ENCODE data around the gene CCT8. TPM values are rescaled to one million over a fixed set of nuclear protein-coding genes. Genes with fewer than 3 reads are reported as not detected.
A peak's percentile ranks its signal among the peaks of the same experiment; 100 is the strongest.

CCT8 gene
- total and polyA plus RNA-seq, 2 of the 4 experiments (the other 2 are of a cell fraction) = 172 to 192 TPM

DNA sequence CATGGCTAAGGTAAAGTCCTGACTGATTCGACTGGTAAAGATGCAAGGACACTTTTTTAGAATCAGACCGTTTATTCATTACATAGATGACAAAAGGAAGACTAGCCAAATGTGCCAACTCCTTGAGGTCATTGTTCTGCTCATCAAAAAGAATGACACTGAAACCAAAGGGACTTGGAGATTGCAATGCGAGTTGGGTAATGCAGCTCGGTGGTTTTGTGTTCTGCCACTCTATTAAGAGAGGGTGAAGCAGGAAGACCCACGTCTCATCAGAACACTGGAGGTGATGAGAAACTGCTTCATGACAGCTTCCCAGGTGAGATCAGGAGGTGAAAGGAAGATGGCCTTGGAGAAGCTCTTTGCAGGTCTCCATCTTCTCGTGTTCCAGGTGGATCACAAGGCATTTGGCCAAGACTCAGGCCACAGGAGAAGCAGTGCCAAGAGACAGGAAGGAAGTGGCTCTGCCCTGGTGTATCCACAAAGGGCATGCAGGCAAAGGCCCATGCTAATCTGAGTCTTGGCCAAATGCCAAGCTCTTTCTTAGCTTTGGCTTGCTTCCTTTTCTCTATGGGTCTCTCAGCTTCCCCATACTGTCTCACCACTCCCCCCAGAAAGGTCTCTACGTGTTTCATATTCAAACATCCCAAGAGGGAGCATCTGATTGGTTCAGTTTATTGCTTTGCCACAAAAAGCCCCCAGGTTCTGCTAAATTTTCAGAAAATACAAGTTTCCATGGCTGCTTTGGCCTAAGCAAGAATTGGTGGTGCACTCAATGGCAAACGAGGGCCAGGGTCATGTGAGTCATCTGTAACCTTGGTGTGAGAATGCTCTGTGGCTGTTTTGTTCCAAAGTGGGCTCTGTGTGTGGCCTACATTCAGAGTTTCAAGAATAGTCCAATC is 5.7 kb upstream of the CCT8 start:
- no peak overlapping the region for H3K18ac ChIP-seq (ENCODE audit: low read depth, low read length)
- no peaks in the 10 kb centered on the region for H4K20me1 ChIP-seq (ENCODE audit: insufficient read depth, low read length)
- H3K4me1 ChIP-seq (ENCODE audit: control insufficient read depth, insufficient read depth, low read length) = peaks cover 10% of the 10 kb centered on the region
- peak overlapping the region; percentile 37; the same call in 1 of the 2 replicates for H3K4ac ChIP-seq (ENCODE audit: low read depth, low read length)
- DNase-seq = no peak
- peak overlapping the region; percentile 73; the same call in 2 of the 3 replicates for H2BK15ac ChIP-seq (ENCODE audit: low read depth, low read length)
- H2BK20ac ChIP-seq (ENCODE audit: low read depth, low read length) = no peak overlapping the region; the same call in 1 of the 2 replicates
- no peak overlapping the region for H4K91ac ChIP-seq (ENCODE audit: insufficient read depth, low read depth, low read length)
- peaks cover 9% of the 10 kb centered on the region for H3K9me1 ChIP-seq (ENCODE audit: insufficient read depth, low read length)
- no peak overlapping the region for H3K4me3 ChIP-seq (ENCODE audit: insufficient read depth, low read depth, low read length)
- H3K9ac ChIP-seq (ENCODE audit: low read depth, low read length) = no peak overlapping the region
- peak overlapping the region; percentile 32 for H2AFZ ChIP-seq (replicated peaks; ENCODE audit: low read length, poor library complexity)
- WGBS, 2 experiments (ENCODE audit: extremely low coverage in 2 of 2, insufficient read length in 1 of 2) = no CpG with 5 or more reads among the region's 8 CpGs
- CTCF ChIA-PET = no interaction called here
- peak overlapping the region; percentile 23 for H2BK120ac ChIP-seq (ENCODE audit: low read depth, low read length)
- dilution Hi-C loops (cut with HindIII; ENCODE audit: low sequenced_read_pairs, unreplicated experiment) (no loop called here), intact Hi-C loops (cut with micrococcal nuclease) (no loop called here), in situ Hi-C loops (cut with MboI; ENCODE audit: low sequenced_read_pairs) (loop anchor here (25.0 kb wide), 1 partner anchor 2008 kb away; no protein-coding TSS in a partner anchor)
- H3K4me2 ChIP-seq (ENCODE audit: low read depth, low read length) = no peak overlapping the region
- H3K79me1 ChIP-seq (ENCODE audit: low read depth in 1 of 2, low read length in 2 of 2) = peaks cover 0 to 13% of the 10 kb centered on the region in 2 experiments; a peak in 2 of 4 replicates
- peak overlapping the region; percentile 59; the same call in 1 of the 2 replicates for H2AK5ac ChIP-seq (ENCODE audit: low read depth, low read length)
- no peak overlapping the region for H2BK5ac ChIP-seq (ENCODE audit: low read depth, low read length, poor library complexity, severe bottlenecking)
- H3K23ac ChIP-seq (ENCODE audit: low read depth, low read length) = peak overlapping the region; percentile 51; the same call in 1 of the 2 replicates
- H3K27ac ChIP-seq (ENCODE audit: insufficient read depth, low read length) = no peak overlapping the region
- H2AK9ac ChIP-seq (replicated peaks; ENCODE audit: low read depth, low read length, poor library complexity) = peak overlapping the region; percentile 26
- POLR2A ChIA-PET (ENCODE audit: unreplicated experiment) = no interaction called here
- no peak overlapping the region for H4K5ac ChIP-seq (ENCODE audit: low read depth, low read length)
- H3K14ac ChIP-seq (replicated peaks; ENCODE audit: low read depth, low read length) = 0 out of 2 replicates have a peak overlapping the region, but pooled peaks have one; percentile 20
- TF ChIP-seq RAD21 (IDR thresholded peaks at IDR 0.05; ENCODE audit: low read length) (no peak), BHLHE40 (IDR thresholded peaks at IDR 0.05; ENCODE audit: low read depth, low read length) (no peak)
- TF ChIP-seq, protein P1, sequence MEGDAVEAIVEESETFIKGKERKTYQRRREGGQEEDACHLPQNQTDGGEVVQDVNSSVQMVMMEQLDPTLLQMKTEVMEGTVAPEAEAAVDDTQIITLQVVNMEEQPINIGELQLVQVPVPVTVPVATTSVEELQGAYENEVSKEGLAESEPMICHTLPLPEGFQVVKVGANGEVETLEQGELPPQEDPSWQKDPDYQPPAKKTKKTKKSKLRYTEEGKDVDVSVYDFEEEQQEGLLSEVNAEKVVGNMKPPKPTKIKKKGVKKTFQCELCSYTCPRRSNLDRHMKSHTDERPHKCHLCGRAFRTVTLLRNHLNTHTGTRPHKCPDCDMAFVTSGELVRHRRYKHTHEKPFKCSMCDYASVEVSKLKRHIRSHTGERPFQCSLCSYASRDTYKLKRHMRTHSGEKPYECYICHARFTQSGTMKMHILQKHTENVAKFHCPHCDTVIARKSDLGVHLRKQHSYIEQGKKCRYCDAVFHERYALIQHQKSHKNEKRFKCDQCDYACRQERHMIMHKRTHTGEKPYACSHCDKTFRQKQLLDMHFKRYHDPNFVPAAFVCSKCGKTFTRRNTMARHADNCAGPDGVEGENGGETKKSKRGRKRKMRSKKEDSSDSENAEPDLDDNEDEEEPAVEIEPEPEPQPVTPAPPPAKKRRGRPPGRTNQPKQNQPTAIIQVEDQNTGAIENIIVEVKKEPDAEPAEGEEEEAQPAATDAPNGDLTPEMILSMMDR (conservative IDR thresholded peaks at IDR 0.05; ENCODE audit: low read depth, low read length) = no peak
- no peaks in the 10 kb centered on the region for H3K36me3 ChIP-seq (ENCODE audit: control insufficient read depth, insufficient read depth, low read length)
- no peaks in the 10 kb centered on the region for H3K9me3 ChIP-seq (ENCODE audit: control insufficient read depth, insufficient read depth, low read length)
- no peaks in the 10 kb centered on the region for H3K27me3 ChIP-seq (ENCODE audit: control insufficient read depth, insufficient read depth, low read length)
- ATAC-seq (ENCODE audit: low read depth) = no peak
- no peak overlapping the region; the same call in 1 of the 2 replicates for H3K56ac ChIP-seq (ENCODE audit: extremely low read depth, insufficient read depth, low read length)
- no TSS peak for BruUV-seq (replicated peaks)
- H4K8ac ChIP-seq (ENCODE audit: low read depth in 2 of 2, low read length in 2 of 2) = peak overlapping the region in 1 of 2 experiments; percentile 47; a peak in 2 of 4 replicates

All from IMR-90 (cell line).